Loucy (cell line): ENCODE measurements around the gene SLC35F1.

Experiments
- EZH2phosphoT487 ChIP-seq: fragments of 200-600 bp; IDR thresholded peaks from 2 replicates; pipeline ENCODE4 v1.6.1; 2018; ENCODE audit warnings: antibody characterized with exemption, mild to moderate bottlenecking, moderate library complexity, borderline replicate concordance
- TF ChIP-seq, protein P1 (sequence below): fragments of 200-600 bp; sonication (generic); conservative IDR thresholded peaks from 2 replicates; pipeline ENCODE4 v1.5.1; 2014; ENCODE audit warnings: mild to moderate bottlenecking, antibody characterized with exemption, low read length

DNA sequence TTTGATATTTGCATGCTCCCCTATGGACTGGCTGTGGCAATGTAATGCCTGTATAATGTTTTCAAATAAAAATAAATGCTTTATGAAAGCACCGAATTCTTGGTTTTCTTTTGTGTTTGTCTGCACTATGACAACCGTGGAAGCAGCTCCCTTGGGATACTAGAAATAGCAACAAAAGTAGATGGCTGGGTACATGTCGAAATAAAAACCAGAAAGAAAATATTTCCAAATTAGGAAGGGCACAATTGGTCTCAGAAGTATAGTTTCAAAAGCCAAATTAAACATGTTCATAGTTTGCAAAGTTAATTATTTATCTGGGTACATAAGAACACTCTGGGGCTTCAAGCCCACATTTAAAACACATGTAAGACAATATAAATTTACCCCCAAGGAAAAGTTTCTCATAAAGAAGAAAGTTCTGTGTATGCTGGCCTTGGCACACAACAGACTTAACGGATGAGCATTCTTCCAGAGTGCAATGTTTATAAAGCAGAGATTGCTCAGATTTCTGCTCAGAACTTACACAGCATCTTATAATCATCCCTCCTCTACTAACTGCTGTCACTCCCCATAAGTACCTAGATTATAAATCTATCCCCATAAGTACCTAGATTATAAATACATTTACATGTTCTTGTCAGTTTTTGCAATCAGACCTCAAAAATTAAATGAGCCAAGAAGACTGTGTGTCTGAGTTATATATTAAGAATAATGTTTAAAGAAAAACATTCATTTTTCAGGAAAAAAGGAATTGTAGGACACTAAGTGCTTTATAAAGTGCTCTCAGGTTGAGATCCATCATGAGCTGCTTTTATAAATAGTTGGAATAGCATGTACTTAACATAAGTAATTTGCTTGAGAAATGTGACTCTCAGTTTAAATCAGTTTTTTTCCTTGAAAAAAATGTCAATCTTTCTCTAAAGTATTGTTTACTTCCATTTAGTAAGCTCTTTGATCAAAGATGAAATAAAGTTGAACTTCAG lies 410.8 kb downstream of the SLC35F1 start:
- TF ChIP-seq, protein P1, sequence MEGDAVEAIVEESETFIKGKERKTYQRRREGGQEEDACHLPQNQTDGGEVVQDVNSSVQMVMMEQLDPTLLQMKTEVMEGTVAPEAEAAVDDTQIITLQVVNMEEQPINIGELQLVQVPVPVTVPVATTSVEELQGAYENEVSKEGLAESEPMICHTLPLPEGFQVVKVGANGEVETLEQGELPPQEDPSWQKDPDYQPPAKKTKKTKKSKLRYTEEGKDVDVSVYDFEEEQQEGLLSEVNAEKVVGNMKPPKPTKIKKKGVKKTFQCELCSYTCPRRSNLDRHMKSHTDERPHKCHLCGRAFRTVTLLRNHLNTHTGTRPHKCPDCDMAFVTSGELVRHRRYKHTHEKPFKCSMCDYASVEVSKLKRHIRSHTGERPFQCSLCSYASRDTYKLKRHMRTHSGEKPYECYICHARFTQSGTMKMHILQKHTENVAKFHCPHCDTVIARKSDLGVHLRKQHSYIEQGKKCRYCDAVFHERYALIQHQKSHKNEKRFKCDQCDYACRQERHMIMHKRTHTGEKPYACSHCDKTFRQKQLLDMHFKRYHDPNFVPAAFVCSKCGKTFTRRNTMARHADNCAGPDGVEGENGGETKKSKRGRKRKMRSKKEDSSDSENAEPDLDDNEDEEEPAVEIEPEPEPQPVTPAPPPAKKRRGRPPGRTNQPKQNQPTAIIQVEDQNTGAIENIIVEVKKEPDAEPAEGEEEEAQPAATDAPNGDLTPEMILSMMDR = no peak
- no peak for TF ChIP-seq EZH2phosphoT487
